Testis (tissue), 3 donors: ENCODE measurements around the gene ANKS1B. TPM values are rescaled to one million over a fixed set of nuclear protein-coding genes. Genes with fewer than 3 reads are reported as not detected.

ENCODE experiments used
- DNase-seq: peaks from one replicate; pipeline ENCODE4 v3.0.0-alpha.2; 2019
- H3K27ac ChIP-seq, 2 donors: fragments of 200-600 bp; sonication (generic); one replicate each; pipeline ENCODE4 v1.5.1; 2019
- H3K27me3 ChIP-seq: fragments of 200-600 bp; sonication (generic); one replicate; pipeline ENCODE4 v1.5.1; 2019
- H3K36me3 ChIP-seq: fragments of 200-600 bp; sonication (generic); one replicate; pipeline ENCODE4 v1.5.1; 2017; ENCODE audit warnings: low read depth; ENCODE audit errors: missing control alignments
- H3K4me1 ChIP-seq: fragments of 200-600 bp; sonication (generic); one replicate; pipeline ENCODE4 v1.5.1; 2019
- H3K4me3 ChIP-seq, 2 donors: fragments of 200-600 bp; sonication (generic); one replicate each; pipeline ENCODE4 v1.5.1; 2017 to 2019
- H3K9me3 ChIP-seq: fragments of 200-600 bp; sonication (generic); one replicate; pipeline ENCODE4 v1.5.1; 2017
- CTCF ChIP-seq, 3 experiments: fragments of 450-650 bp in 2 of 3; fragments of 200-600 bp in 1 of 3; sonication (generic) in 1 of 3; IDR thresholded peaks; one replicate each; pipeline ENCODE4 v1.5.1; 2016 to 2019; ENCODE audit warnings: antibody characterized with exemption in 3 of 3, mild to moderate bottlenecking in 2 of 3, moderate library complexity in 1 of 3
- POLR2A ChIP-seq: fragments of 450-650 bp; IDR thresholded peaks from one replicate; pipeline ENCODE4 v1.6.1; 2017; ENCODE audit warnings: antibody characterized with exemption, mild to moderate bottlenecking, moderate library complexity
- WGBS, 2 donors: methylation state at CpG; one replicate each; pipeline ENCODE4 v1.1.5; 2018; 5-methylcytosine and 5-hydroxymethylcytosine counted together
- intact Hi-C: fragments of 100-400 bp; cut with DNase I; formaldehyde crosslinking; loops from one replicate; pipeline ENCODE4 v1.15.1; 2023; ENCODE audit warnings: low total_unique reads
- polyA plus RNA-seq: library from polyadenylated mRNA; stranded (reverse); fragments of 350-450 nt; fragmentation: Illumina TruSeq; extraction: RNeasy Lipid Tissue Mini Kit (QIAGEN cat#74804); gene quantifications from one replicate; pipeline ENCODE4 v1.2.3, GENCODE V29; 2014; ENCODE audit warnings: low read depth, low replicate concordance; ENCODE audit not compliant: insufficient read depth
- total RNA-seq, 2 donors: library from RNA; depleted of rRNA; stranded (reverse); fragments of >200 nt; gene quantifications; one replicate each; pipeline ENCODE4 v1.2.3, GENCODE V29; 2016

The ANKS1B gene
- total and polyA plus RNA-seq, 3 donors from 2014 or later = 26.8 to 58.2 (median 30.9) TPM

- H3K4me3 ChIP-seq = no peak overlapping the region
- WGBS, 2 donors = 36 to 54% methylated on average over 2 to 3 of the region's 3 CpGs
- no peak for TF ChIP-seq CTCF (IDR thresholded peaks at IDR 0.05)
- TF ChIP-seq POLR2A = no peak
- H3K36me3 ChIP-seq = no peaks in the 10 kb centered on the region
- DNase-seq = no peak
- no peaks in the 10 kb centered on the region for H3K27me3 ChIP-seq
- H3K27ac ChIP-seq = no peak overlapping the region
- intact Hi-C loops = no loop called here
- H3K4me1 ChIP-seq = no peaks in the 10 kb centered on the region
- H3K9me3 ChIP-seq = no peaks in the 10 kb centered on the region
Observed at GRCh38 chr12:98939926-98940325, 1044.8 kb downstream of the ANKS1B start.

- intact Hi-C loops = no loop called here
Observed at GRCh38 chr12:98939350-98939749, 1045.4 kb downstream of the ANKS1B start.

GRCh38 chr12:98935847-98936246, 1048.9 kb downstream of the ANKS1B start:
- intact Hi-C loops = no loop called here
- no peak overlapping the region for H3K27ac ChIP-seq
- TF ChIP-seq CTCF (IDR thresholded peaks at IDR 0.05) = no peak
- TF ChIP-seq POLR2A = no peak
- 88 to 91% methylated on average over 2 of the region's 2 CpGs for whole genome bisulfite sequencing, 2 donors
- H3K36me3 ChIP-seq = no peaks in the 10 kb centered on the region
- no peaks in the 10 kb centered on the region for H3K9me3 ChIP-seq
- no peak overlapping the region for H3K4me3 ChIP-seq
- DNase-seq = no peak
- H3K4me1 ChIP-seq = no peaks in the 10 kb centered on the region
- H3K27me3 ChIP-seq = no peaks in the 10 kb centered on the region

More at GRCh38 chr12:98939350-98939749, 1045.4 kb downstream of the ANKS1B start:
- DNase-seq = no peak
- no peaks in the 10 kb centered on the region for H3K9me3 ChIP-seq
- no peaks in the 10 kb centered on the region for H3K36me3 ChIP-seq
- H3K27ac ChIP-seq = no peak overlapping the region
- H3K4me1 ChIP-seq = no peaks in the 10 kb centered on the region
- no peaks in the 10 kb centered on the region for H3K27me3 ChIP-seq
- H3K4me3 ChIP-seq = no peak overlapping the region
- TF ChIP-seq CTCF (IDR thresholded peaks at IDR 0.05) (peak in 2 of 3 experiments; percentile 28 to 40), POLR2A (no peak)
- WGBS, 2 donors = 57 to 64% methylated on average over 2 of the region's 2 CpGs

DNA sequence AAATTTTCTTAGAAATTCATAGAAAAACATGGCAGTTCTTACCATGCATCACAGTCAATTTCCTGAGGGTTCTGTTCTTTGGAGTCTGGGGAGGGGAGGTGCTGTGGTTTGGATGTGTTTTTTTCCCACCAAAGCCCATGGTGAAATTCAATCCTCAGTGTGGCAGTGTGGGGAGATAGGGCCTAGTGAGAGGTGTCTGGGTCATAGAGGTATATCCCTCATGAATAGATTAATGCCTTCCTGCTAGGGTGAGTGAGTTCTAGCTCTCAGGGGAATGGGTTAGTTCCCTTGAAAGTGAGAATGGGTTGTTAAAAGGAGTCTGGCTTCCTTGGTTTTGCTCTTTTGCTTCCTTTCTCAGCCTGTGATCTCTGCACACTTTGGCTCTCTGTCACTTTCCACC, 1061.9 kb downstream of the ANKS1B start:
- Histone ChIP-seq H3K4me1 (no peaks in the 10 kb centered on the region), H3K9me3 (no peaks in the 10 kb centered on the region), H3K27ac (no peak overlapping the region), H3K27me3 (no peaks in the 10 kb centered on the region), H3K36me3 (no peaks in the 10 kb centered on the region), H3K4me3 (no peak overlapping the region)
- intact Hi-C loops = no loop called here
- DNase-seq = no peak
- TF ChIP-seq POLR2A (no peak), CTCF (IDR thresholded peaks at IDR 0.05) (no peak)

DNA sequence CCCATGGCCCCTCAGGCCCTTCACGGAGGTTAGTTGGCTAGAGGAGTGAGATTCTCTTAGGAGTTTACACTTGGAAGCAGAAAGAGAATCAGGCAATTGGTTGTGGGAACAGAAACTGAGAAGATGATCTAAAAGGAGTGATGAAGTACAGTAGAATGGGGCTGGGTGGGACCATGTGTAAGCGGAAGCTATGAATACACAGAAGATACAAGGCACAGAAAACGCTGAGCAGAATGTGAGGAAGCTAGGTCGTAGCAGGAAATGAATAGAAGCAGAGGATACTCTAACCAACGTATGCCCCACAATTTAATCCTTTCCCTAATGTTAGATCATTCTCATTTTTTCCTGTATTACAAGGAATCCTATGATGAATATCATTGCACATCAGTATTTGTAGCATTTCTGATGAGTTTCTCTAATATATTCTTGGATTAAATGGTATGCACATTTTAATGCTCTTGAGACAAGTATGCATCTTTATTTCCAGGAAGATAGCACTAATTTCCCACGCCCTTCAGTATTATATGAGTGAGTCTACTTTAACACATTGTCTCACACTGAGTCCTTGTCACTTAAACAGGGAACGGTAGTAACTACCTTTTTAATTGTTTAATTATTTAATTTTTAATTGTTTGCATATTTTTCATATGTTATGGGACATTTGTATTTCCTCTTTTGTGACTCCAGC, 1066.4 kb downstream of the ANKS1B start:
- no peak for TF ChIP-seq CTCF (IDR thresholded peaks at IDR 0.05)
- no peak for TF ChIP-seq POLR2A
- intact Hi-C loops = no loop called here
- no peaks in the 10 kb centered on the region for H3K36me3 ChIP-seq
- H3K27ac ChIP-seq = no peak overlapping the region
- no peaks in the 10 kb centered on the region for H3K27me3 ChIP-seq
- no peaks in the 10 kb centered on the region for H3K9me3 ChIP-seq
- DNase-seq = no peak
- H3K4me3 ChIP-seq = no peak overlapping the region
- no peaks in the 10 kb centered on the region for H3K4me1 ChIP-seq
- 80 to 85% methylated on average over 7 of the region's 7 CpGs for WGBS, 2 donors
